NCI-H446 (cell line): ENCODE measurements around the gene UXS1.

Experiments used
- DNase-seq, 2 experiments: peaks; one replicate each; lab custom pipeline; 2025; lab: John Stamatoyannopoulos, UW

UXS1 gene

DNA sequence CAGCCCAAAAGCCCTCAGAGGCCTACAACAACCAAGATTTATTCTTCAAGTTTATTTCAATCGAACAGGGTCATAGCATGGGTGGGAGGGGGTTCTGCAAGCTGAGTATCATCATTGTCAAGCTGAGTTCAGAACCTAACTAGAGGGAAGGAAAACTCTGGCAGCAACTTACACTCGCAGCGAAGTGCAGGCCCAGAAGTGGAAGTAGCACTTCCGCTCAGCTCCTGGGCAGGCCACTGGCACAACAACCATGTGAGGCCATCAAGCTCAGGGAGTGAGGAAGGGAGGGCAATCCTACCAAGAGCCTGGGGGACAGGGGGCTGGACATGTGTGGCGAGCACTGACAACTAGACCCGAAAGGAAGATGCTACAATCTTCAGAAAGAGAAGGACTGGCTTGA, 4.8 kb downstream of the UXS1 start:
- DNase-seq, result no peak

DNA sequence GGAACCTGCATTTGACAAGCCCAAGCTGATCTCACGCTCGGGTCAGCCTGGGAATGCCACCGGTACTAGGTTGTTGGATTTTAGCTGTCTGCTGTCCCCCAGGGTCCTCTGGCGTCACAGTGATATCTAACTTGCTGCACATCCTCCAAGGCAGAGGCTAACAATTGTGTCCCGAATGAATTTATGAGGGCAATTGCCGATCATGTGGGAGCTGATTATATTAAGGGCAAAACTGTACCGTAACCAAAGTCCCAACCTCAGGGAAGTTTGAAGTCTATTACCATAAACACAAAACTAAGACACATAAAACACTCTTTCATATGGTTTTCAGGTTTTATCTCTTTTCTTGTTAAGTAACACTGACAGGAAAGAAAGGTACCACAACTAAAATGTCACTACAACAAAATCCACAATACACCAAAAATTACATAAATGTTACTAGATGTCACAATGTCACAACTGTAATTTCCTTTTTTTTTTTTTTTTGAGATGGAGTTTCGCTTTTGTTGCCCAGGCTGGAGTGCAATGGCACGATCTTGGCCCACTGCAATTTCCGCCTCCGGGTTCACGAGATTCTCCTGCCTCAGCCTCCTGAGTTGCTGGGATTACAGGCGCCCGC, 6.7 kb downstream of the UXS1 start:
- no peak for DNase-seq

DNA sequence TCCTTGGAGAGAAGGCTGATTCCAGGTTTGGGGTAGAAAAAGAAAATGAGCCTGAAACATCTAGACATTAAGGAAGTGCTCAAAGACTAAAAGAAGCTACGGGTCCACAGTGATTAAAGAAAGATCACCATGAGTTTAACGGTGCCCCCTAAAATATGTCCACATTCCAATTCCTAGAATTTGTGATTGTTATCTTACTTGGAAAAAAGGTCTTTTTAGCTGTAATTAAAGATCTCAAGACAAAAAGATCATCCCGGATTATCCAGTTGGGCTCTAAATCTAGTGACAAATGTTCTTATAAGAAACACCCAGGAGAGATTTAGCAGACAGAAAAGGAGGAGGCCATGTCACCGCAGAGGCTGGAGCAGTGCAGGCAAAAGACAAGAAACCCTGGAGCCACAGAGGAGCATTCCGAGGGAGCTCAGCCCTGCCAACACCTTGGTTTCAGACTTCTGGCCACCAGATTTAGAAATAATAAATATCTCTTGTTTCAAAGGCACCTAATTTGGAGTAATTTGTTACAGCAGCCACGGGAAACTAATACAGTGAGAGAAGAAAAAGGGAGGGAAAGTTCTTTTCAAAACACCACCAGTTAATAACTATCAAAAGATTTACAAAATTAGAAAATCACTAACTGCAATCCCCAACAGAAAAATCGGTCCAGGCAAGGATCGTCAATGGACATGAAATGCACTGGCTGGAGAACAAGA, 8.5 kb downstream of the UXS1 start:
- DNase-seq, result no peak

DNA sequence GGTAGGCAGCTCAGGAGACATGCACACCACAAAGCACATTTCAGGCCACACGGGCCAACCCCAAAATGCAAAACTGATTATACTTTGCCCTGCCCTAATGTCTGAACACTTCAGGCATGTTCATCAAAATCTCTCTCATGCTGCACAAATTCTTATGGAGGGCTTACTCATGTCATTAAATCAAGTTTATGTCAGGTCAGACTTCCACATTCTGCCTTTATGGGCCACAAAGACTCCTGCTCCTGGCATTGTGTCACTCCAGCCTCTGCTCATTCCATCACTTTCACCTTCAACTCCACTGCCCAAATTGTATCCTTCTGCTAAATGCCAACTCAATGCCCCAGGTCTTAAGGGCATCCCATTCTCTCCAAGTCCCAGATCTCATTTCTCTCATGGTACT, 9.2 kb downstream of the UXS1 start:
- DNase-seq, result no peak

DNA sequence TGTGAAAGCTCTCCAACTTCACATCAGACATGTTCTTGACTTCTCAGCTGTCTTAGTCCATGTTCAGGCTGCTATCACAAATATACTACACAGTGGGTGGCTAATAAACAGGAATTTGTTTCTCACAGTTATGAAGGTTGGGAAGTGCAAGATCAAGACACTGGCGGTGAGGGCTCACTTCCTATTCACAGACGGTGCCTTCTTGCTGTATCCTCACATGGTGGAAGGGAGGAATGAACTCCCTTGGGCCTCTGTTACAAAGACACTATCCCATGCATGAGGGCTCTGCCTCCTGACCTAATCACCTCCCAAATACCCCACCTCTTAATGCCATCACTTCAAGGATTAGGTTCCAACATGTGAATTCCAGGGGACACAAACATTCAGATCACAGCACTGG, 9.7 kb downstream of the UXS1 start:
- no peak for DNase-seq

DNA sequence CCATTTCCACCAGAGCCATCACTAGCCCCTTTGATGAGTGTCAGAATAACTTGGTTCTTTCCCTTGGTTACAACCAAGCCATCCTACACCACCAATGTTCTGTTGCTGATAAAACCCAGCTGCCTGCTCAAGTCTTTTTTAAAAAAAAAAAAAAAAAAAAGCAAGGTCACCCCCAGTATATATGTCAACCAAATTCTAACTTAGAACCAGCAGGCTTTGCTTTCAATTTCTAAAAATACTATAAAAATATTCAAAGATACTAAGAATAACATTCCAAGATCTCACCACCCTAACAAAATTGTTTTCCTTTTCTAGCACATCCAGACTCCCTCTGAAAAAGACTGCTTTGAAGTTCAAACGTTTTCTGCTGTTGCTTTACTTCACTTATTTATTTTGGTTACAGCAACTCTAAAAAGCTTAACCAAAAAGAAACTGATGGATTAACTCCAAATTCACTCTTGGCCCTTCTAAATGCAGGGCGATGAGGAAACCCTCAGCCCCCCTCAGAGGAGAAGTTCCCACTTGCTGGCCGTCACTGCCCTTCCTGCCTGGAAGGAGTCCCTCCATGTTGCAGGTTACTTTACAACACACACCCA, 10.9 kb downstream of the UXS1 start:
- no peak for DNase-seq

DNA sequence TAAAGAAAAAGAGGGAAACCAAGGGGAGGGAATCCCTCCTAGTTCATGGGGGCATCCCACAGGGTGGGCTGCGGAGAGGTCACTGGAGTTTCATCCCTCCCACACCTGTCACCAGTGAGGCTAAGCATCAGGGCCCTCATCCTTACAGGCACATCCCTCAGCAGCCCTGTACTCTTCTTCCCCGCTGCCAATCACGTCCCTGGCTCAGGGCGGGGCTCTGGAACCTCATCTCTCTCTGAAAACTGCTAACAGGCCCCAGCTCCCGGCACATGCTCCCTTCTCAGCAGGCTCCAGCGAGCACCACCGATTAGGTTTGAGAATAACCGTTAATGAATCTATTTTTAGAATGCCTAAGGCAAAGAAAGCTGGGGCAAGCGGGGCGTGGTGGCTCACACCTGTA, 13.0 kb downstream of the UXS1 start:
- DNase-seq, result no peak

DNA sequence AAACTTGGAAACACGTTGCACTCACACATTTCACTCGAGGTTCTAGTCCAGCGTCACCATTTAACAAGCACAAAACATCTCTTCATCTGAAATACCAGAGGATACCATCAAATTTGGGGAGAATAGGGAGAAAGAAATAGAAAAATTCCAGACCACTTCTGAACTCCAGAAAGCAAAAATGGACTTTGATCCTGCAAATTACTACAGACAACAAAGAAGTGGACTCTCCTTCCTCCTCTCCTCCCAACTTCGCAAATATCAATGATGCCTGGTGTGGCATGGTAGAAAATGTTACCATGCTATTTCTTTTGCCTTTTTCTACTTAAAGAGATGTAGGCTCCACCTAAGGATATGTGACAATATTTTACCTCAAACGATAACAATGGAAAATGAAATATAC, 13.5 kb downstream of the UXS1 start:
- no peak for DNase-seq

DNA sequence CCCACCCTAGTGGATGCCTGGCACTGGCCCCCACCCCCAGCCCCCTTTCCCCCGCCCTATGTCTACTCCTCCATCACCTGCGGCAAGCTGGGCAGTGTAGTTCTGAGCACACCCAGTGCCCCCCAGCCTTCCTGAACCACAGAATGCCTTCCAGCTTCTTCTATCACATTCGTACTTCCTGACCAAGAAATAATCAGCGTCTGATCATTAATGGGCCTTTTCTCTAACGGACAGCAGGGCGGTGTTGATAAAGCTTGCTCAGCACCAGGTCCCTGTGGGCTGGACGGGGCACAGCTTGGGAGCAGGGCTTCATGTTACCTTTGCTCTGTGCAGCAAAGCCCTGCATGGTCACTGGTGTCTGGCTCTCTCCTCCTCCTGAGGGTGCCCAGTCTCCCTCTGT, 15.4 kb downstream of the UXS1 start:
- no peak for DNase-seq

DNA sequence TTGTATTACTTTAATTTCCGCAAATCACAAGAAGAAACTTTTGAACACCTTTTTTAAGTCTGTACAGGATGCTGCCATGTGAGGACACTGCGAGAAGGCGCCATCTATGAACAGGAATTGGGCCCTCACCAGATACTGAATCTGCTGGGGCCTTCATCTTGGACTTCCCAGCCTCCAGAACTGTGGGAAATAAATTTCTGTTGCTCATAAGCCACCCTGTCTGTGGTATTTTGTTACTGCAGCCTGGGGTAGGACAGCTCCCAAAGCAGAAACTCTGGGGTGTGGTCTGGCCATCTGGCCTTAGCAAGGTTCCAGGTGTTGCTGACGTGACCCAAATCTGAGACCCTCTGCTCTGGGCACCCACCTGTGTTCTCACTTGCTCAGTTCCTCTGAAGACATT, 16.5 kb downstream of the UXS1 start:
- DNase-seq, result no peak

DNA sequence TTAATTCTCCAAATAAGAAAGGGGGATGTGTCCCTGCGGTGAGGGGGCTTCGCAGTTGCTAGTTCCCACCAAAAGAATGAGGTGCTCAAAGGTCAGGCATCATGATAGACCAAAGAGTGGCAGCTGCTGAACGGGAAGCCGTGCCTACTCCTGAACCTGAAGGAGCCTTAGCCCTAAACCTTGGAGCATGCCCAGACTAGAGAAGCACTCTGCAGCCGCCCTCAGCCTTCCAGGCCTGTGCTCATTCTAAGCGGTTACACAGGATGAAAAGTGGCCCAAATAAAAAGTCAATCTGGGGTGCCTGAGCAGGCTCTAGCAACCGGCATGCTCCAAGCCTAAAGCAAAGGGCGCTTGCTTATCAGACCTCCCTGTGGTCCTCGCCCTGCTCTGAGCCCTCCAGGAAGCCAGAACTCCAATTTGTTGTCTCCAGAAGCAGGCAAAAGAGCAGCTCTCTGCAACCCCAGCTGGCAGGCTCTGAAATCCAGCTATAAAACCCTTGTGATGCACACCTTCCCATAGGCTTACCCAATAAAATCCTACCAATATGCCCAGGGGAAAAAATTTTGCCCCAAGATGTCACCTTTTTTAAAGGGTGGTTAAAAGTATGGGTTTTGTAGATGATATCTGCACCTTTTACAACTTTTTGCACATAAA, 17.5 kb downstream of the UXS1 start:
- no peak for DNase-seq

DNA sequence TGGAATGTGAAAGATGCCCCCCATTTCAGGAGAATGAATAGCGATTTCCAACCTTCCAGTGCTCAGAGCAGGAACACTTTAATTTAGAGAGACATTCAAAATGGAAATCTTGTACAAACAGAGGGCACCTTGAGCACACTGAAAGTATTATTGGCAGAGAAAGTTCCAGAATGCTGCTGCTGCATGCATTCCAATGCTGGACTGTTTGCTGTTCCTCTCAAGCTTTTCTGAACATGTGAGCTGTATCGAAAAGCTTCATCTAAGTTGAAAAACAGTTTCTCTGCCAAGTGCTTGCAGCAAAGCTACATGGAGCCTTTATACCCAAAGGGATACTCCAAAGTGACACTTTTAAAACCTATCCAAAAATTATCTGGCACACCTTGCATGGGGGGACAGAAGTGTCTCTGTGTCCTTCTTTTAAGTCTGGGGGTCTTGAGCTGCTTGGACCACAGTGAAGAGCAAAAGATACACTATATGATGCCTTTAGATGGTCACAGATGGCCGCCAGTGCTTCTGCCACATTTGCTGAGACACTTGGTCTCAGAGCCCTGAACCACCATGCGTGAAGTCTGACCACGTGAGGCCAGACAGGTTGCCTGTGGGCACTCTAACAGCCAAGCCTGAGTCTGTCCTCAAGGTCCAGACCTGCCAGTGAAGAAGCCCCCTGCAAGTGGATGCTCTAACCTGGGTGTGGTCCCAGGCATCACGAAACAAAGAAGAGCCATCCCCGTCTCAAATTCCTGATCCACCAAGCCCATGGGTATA, 18.8 kb downstream of the UXS1 start:
- DNase-seq, result no peak

DNA sequence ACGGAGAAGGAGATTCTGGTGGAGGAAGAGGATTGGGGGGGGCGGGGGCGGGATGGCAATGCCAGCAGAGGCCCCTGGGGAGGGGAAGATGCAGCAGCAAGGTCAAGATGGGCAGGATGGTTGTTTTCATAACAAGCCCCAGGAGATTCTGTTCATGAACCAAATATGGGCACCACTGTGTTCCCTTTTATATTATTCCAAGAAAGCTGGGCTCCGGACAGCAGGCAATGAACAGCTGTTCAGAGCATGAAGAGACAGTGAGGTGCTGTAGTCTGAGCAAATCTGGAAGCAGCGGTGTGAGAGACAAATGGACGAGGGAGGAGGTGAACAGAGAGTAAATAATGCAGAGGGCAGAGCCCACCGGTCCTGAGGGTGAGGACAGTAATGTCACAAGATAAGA, 20.0 kb downstream of the UXS1 start:
- no peak for DNase-seq

DNA sequence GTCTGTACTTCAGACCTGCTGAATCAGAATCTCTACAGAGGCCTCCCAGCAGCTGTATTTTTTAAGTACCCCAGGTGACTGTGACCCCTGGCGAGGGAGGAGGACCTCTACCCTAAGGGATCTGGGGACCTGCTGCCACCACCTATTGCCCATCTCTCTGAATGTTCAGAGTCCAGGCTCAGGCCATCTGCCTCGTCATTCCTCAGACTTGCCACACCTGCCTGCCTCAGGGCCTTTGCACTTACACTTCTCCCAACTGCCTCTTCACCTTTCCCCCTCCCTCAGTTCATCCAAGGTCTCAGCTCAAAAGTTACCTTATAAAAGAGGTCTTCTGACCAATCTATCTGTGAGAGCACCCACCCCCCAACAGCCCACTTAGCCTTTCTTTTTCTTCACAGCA, 21.5 kb downstream of the UXS1 start:
- no peak for DNase-seq

DNA sequence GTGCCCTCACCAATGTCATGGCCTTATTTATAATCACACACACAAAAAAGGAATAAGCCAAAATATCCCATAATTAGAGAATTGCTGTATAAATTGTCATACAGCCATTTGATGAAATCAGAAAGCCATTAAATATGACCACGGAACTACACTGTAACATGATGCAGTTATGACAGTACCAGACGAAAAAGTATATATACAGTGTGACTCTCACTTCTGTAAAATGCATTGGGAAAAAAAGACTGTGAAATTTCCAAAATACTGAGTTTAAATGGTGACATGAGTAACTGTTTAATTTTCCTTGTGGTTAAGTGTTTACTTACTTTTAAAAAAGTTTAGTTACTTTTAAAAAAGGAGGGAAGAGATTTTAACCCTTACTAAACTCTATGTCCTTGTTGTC, 25.4 kb downstream of the UXS1 start:
- no peak for DNase-seq

DNA sequence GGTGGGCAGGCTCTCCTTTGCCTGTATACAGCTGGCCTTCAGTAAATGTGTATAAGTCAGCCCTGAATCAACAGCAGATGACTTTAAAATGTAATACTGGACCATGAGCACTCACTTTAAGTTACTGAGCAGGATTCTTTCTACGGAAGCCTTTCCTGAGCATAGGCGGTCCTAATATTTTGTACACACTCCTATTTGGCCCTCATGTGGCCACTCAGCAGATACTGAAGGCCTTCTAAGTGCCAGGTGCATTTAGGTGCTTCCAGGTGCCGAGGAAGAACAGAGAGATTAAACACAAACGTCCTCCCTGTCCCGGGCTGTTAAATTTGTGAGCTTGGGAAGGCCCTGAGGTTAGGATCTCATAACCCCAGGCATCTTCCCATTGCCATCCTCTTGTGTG, 27.0 kb downstream of the UXS1 start:
- DNase-seq, result no peak

DNA sequence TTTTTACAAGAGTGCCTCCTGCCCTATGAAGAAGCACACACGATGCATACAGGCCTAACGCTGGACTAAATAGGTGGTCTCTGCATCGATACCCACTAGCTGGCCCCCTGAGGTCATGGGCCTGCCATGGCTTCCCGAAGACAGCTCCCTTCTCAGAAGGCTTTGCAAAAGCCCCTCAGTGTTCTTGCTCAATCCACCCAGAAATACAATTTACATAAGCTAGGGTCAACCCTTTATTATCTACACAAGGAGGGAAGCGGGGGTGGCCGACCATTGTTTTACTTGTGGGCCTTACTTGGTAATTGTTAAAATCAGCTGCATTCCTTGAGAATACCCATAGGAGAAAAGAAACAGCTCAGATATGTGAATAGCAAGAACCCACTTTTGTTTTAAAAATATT, 28.5 kb downstream of the UXS1 start:
- no peak for DNase-seq

DNA sequence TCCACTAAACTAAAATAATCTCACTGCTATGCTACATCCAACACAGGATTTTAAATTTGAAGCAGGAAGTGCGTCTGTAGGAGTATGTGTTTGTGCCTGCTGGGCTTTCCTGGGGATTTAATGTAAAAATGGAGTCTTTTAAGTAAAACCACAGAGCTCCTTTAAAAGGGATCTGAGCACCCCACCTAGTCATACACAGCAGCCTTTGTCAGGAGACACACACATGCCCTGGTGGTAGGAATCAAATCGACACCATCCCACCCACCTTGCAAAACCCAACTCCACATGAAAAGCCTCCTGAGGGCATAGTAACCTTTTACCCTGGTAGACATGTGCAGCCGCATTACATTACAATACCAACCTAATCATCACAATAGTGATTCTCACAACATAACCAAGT, 29.1 kb downstream of the UXS1 start:
- DNase-seq, result no peak

DNA sequence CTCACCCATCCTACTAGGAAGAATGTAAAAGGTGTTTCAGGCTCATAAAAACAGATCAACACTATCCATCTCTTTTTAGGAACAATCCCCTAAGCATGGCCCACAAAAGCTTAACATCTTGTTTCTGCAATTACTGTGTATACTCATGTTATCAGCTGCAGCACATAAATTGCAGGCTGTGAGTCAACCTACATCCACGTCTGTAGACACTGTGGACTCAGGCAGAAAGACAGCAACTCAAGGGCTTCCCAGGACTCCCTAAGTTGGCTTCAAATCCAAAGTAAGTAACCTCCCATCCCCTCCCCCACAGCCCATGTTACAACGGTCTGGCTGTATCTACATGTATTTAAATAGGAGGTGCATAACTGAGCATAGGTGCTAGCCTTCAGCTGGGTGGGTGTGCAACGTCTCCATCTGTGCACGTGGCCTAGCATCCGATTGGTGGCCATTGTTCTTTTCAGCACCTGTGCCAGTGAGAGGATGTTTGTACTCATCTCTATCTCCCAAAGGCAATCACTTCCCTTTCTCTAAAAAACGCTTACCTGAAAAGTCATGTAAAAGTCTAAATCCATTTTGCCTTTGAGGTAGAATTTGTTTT, 30.1 kb downstream of the UXS1 start:
- DNase-seq, result no peak

DNA sequence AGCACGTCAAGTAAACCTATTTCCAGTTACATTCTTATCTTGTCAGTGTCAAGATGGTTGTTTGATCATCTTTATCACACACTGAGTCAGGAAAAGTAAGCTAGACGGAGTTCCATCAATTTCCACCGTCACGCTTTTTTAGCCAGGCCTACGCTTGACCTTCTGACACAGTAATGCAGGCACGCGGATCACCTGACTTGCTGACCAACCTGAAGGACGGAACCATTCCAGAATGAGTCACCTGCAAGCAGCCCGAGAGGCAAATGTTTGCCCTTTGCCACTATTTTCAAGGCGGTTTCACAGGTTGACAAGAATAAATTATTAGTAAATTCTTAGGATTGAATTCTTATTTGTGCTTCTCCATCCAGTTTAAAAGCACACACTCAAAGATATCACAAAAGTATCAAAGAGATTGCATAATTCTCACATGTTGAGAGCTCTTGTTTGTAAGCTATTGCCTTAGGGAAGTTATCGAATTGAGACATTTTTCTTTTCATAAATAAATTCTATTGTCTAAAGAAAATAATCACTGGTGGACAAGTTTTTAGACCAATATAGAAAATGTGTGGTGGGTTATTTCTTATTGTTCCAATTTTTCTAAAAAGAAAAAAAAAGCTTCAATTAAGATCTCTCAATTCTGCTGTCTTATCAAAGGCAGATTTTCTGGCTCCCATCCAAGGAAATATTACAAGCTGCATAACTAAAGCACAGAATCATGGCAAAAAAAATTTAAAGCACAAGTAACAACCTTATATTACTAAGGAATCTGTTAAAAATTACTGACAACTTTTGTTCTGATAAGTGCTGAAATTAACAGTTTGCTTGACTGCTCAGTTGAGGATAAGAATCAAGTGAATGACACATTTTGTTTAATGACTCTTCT, 31.9 kb downstream of the UXS1 start:
- DNase-seq, result no peak

DNA sequence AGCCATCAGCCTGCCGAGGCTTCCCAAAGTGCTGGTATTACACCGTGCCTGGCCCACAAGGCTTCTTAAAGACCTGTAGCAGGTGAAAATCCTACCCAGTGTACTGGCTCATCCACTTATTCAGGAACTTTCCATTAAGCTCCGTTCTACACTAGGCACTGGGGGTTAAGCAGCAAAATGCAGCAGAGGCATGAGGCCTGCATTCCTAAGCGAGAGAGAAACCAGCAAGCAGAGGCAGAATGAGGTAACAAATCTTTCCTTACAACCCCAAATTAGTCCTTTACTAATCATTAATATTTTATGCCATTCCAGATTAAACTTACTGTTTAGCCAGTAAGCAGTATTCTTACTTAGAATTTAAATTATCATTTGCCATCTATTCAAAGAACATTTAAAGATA, 32.8 kb downstream of the UXS1 start:
- no peak for DNase-seq
